GM18873 (cell line): Measurements from ENCODE around the gene MAP3K12.
"Not testable (repeated sequence)": the region's sequence is repeated elsewhere in the genome, so short reads cannot be mapped to it uniquely, and the experiment has no call there.

Experiments
- ATAC-seq: cut with Tn5 transposase; IDR thresholded peaks from one replicate; pipeline ENCODE4 v1.9.1; 2021; ENCODE audit warnings: mild to moderate bottlenecking, moderate library complexity, moderate number of reproducible peaks; ENCODE audit not compliant: unreplicated experiment, low FRiP score

The MAP3K12 gene

GRCh38 chr12:53450936-53451335 lies 48.3 kb downstream of the MAP3K12 start:
- ATAC-seq = no peak

DNA sequence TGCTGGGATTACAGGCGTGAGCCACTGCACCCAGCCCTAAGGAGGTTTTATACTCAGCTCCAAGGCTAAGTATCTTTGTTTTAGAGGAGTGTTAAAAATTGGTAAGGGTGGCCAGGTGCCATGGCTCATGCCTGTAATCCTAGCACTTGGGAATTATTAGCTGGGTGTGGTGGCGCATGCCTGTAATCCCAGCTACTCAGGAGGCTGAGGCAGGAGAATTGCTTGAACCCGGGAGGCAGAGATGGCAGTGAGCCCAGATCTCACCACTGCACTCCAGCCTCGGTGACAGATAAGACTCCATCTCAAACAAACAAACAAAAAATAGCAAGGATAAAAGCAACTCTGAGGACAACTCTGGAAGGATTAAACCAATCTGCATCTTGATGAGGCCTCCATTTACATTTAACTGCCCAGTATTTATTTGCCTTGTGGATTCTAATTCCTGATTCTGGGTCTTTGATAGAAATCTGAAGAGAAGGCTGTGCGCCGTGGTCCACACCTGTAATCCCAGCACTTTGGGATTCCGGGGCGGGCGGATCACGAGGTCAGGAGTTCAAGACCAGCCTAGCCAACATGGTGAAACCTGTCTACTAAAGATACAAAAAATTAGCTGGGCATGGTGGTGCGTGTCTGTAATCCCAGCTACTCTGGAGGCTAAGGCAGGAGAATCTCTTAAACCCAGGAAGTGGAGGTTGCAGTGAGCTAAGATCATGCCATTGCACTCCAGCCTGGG lies 54.5 kb downstream of the MAP3K12 start:
- ATAC-seq = not testable (repeated sequence)

GRCh38 chr12:53443955-53444354 lies 55.3 kb downstream of the MAP3K12 start:
- ATAC-seq = no peak

DNA sequence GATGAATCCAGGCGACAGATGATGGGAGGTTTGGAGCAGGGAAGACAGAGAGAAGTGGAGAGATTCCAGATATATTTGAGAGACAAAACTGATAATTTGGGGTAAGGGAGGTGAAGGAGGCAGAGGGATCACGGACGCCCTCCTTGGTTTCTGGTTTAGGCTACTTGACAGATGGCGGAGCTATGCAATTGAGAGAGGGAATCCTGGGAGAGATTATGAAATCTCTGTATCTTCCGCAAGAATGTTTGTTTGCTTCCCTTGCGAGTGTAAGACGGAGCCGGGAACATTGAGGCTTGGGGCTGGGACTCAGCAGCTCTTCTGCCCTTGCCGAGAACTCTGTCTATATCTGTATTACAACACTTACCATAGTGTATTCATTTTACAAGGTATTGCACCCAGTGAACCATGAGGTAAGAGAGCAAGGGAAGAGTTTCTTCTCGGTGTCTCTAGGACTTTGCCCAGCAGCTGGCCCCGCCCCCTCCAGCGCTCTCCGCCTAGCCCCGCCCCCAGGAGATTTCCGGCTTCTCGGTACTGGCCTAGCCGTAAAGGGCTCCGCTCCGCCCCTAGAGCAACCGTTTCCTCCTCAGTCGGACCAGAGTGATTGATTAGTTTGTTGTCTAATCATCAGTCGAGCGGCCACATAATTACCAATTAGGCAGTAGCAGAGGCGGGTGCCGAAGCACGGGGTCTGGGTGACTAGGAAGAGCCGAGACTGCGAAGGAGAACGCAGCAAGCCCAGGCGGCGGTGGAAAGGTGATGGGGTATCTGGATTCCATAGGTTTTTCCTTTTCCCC lies 58.0 kb downstream of the MAP3K12 start, which contains the start of gene PRR13:
TSS of gene PRR13 (plus strand) at position 695 of the 794 bp plus-strand sequence. CDS start 981 bp downstream, outside the sequence.
- peak; percentile 97 for ATAC-seq

GRCh38 chr12:53439582-53439981 lies 59.7 kb downstream of the MAP3K12 start:
- not testable (repeated sequence) for ATAC-seq

GRCh38 chr12:53435326-53435725 lies 63.9 kb downstream of the MAP3K12 start:
- not testable (repeated sequence) for ATAC-seq

DNA sequence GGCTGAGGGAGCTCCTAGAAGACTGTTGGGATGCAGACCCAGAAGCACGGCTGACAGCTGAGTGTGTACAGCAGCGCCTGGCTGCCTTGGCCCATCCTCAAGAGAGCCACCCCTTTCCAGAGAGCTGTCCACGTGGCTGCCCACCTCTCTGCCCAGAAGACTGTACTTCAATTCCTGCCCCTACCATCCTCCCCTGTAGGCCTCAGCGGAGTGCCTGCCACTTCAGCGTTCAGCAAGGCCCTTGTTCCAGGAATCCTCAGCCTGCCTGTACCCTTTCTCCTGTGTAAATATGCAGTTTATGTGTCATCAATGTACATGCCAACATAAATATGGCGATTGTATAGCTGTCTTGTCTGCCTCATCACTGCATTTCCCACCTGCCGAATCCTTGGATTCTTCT lies 68.1 kb downstream of the MAP3K12 start:
- ATAC-seq = no peak

DNA sequence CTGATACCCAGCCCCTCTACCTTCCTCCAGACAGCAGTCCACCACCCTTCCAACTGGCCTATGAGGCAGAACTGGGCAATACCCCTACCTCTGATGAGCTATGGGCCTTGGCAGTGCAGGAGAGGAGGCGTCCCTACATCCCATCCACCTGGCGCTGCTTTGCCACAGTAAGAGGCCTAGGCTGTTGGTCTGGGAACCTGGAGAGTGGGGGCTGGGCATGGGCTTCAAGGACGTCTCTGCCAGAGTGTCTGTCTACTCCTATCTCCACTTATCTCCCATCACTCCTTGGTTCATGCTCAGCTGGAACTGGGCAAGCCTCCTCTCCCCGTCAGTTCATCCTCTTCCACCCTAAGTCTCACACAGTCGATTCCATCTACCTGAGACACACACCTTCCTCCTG lies 69.1 kb downstream of the MAP3K12 start:
- ATAC-seq = no peak
